HG03135 (cell line): Measurements from ENCODE around the gene DIO3.
"Not testable (repeated sequence)": the region's sequence is repeated elsewhere in the genome, so short reads cannot be mapped to it uniquely, and the experiment has no call there.

ENCODE experiments used
- ATAC-seq: cut with Tn5 transposase; IDR thresholded peaks from one replicate; pipeline ENCODE4 v1.9.1; 2021; ENCODE audit warnings: mild to moderate bottlenecking, moderate library complexity; ENCODE audit not compliant: unreplicated experiment

Gene DIO3

GRCh38 chr14:101557811-101558738 is 3.2 kb upstream of the DIO3 start:
- ATAC-seq, result no peak

GRCh38 chr14:101558739-101559240 is 2.5 kb upstream of the DIO3 start:
- no peak for ATAC-seq

GRCh38 chr14:101559250-101559623 is 2.1 kb upstream of the DIO3 start:
- no peak for ATAC-seq

- ATAC-seq, result no peak
Observed at GRCh38 chr14:101559624-101560533, 1.4 kb upstream of the DIO3 start.

- no peak for ATAC-seq
Observed at GRCh38 chr14:101560534-101561113, 671 bp upstream of the DIO3 start.

GRCh38 chr14:101561897-101562490 is 699 bp downstream of the DIO3 start:
- no peak for ATAC-seq

- ATAC-seq, result no peak
Observed at GRCh38 chr14:101562659-101563351, 1.5 kb downstream of the DIO3 start.

GRCh38 chr14:101563352-101563653 is 2.0 kb downstream of the DIO3 start:
- no peak for ATAC-seq

- no peak for ATAC-seq
Observed at GRCh38 chr14:101563654-101564443, 2.6 kb downstream of the DIO3 start.

- ATAC-seq, result no peak
Observed at GRCh38 chr14:101564444-101564776, 3.1 kb downstream of the DIO3 start.

GRCh38 chr14:101564819-101565698 is 3.8 kb downstream of the DIO3 start:
- ATAC-seq, result no peak

- ATAC-seq, result no peak
Observed at GRCh38 chr14:101567252-101567651, 6.0 kb downstream of the DIO3 start.

- no peak for ATAC-seq
Observed at GRCh38 chr14:101571004-101571403, 9.7 kb downstream of the DIO3 start.

GRCh38 chr14:101572526-101572925 is 11.2 kb downstream of the DIO3 start:
- ATAC-seq, result not testable (repeated sequence)

GRCh38 chr14:101573289-101573688 is 12.0 kb downstream of the DIO3 start:
- no peak for ATAC-seq

GRCh38 chr14:101575581-101575980 is 14.3 kb downstream of the DIO3 start:
- no peak for ATAC-seq

- no peak for ATAC-seq
Observed at GRCh38 chr14:101577221-101577909, 16.1 kb downstream of the DIO3 start.

- ATAC-seq, result no peak
Observed at GRCh38 chr14:101578489-101578888, 17.2 kb downstream of the DIO3 start.
